ENCODE measurements around the gene LRRC28. TPM values are rescaled to one million over a fixed set of nuclear protein-coding genes. Genes with fewer than 3 reads are reported as not detected.

The LRRC28 gene
- total RNA-seq, 1 experiment from 2014 or later: 28.4 TPM

- no peak for DNase-seq (ENCODE audit: low spot score)
- Histone ChIP-seq H3K36me3 (ENCODE audit: insufficient read depth, low read length, poor library complexity, severe bottlenecking) (no peaks in the 10 kb centered on the region), H3K9me3 (ENCODE audit: low read depth, low read length, poor library complexity, severe bottlenecking) (no peaks in the 10 kb centered on the region), H3K27me3 (replicated peaks; ENCODE audit: insufficient read depth, low read depth, low read length, poor library complexity) (no peaks in the 10 kb centered on the region), H3K27ac (ENCODE audit: low read depth, low read length, poor library complexity, severe bottlenecking) (peak overlapping the region; percentile 93), H3K4me1 (ENCODE audit: insufficient read depth, low read length, poor library complexity, severe bottlenecking) (peaks cover 22% of the 10 kb centered on the region), H3K4me3 (ENCODE audit: low read depth, low read length, poor library complexity, severe bottlenecking) (peak overlapping the region; percentile 78)
- BruUV-seq (replicated peaks): no TSS peak
- POLR2A ChIA-PET (ENCODE audit: low non-redundant PET): no interaction called here
- CTCF ChIA-PET: interaction anchor here (1.0 kb wide), 1 partner anchor 145 kb away, joined by 5 read pairs; no protein-coding TSS in a partner anchor
- TF ChIP-seq CTCF (conservative IDR thresholded peaks at IDR 0.05; ENCODE audit: low read depth, low read length) (no peak), EZH2 (IDR thresholded peaks at IDR 0.05; ENCODE audit: borderline replicate concordance, low read depth, low read length, poor library complexity, severe bottlenecking) (no peak)
- intact Hi-C loops (cut with micrococcal nuclease; ENCODE audit: unreplicated experiment): no loop called here
These were observed 806 bp upstream of the LRRC28 start for GRCh38 chr15:99250494-99250856.

GRCh38 chr15:99252326-99252725, 1.0 kb downstream of the LRRC28 start:
- no peak overlapping the region for H3K27ac ChIP-seq (ENCODE audit: low read depth, low read length, poor library complexity, severe bottlenecking)
- CTCF ChIA-PET: no interaction called here

GRCh38 chr15:99253381-99254090, 2.3 kb downstream of the LRRC28 start:
- BruUV-seq (replicated peaks): no TSS peak
- no peaks in the 10 kb centered on the region for H3K27me3 ChIP-seq (replicated peaks; ENCODE audit: insufficient read depth, low read depth, low read length, poor library complexity)
- H3K36me3 ChIP-seq (ENCODE audit: insufficient read depth, low read length, poor library complexity, severe bottlenecking): peaks cover 6% of the 10 kb centered on the region
- H3K9me3 ChIP-seq (ENCODE audit: low read depth, low read length, poor library complexity, severe bottlenecking): no peaks in the 10 kb centered on the region
- ChIA-PET POLR2A (ENCODE audit: low non-redundant PET) (no interaction called here), CTCF (no interaction called here)
- no peak for DNase-seq (ENCODE audit: low spot score)
- H3K4me1 ChIP-seq (ENCODE audit: insufficient read depth, low read length, poor library complexity, severe bottlenecking): peaks cover 12% of the 10 kb centered on the region
- intact Hi-C loops (cut with micrococcal nuclease; ENCODE audit: unreplicated experiment): no loop called here
- no peak for TF ChIP-seq EZH2 (IDR thresholded peaks at IDR 0.05; ENCODE audit: borderline replicate concordance, low read depth, low read length, poor library complexity, severe bottlenecking)
- TF ChIP-seq CTCF (conservative IDR thresholded peaks at IDR 0.05; ENCODE audit: low read depth, low read length): no peak
- no peak overlapping the region for H3K27ac ChIP-seq (ENCODE audit: low read depth, low read length, poor library complexity, severe bottlenecking)
- no peak overlapping the region for H3K4me3 ChIP-seq (ENCODE audit: low read depth, low read length, poor library complexity, severe bottlenecking)

More at GRCh38 chr15:99252326-99252725, 1.0 kb downstream of the LRRC28 start:
- no TSS peak for BruUV-seq (replicated peaks)
- H3K9me3 ChIP-seq (ENCODE audit: low read depth, low read length, poor library complexity, severe bottlenecking): no peaks in the 10 kb centered on the region
- TF ChIP-seq EZH2 (IDR thresholded peaks at IDR 0.05; ENCODE audit: borderline replicate concordance, low read depth, low read length, poor library complexity, severe bottlenecking): no peak
- TF ChIP-seq CTCF (conservative IDR thresholded peaks at IDR 0.05; ENCODE audit: low read depth, low read length): no peak
- peaks cover 6% of the 10 kb centered on the region for H3K36me3 ChIP-seq (ENCODE audit: insufficient read depth, low read length, poor library complexity, severe bottlenecking)
- peaks cover 20% of the 10 kb centered on the region for H3K4me1 ChIP-seq (ENCODE audit: insufficient read depth, low read length, poor library complexity, severe bottlenecking)
- H3K4me3 ChIP-seq (ENCODE audit: low read depth, low read length, poor library complexity, severe bottlenecking): peak overlapping the region; percentile 78
- intact Hi-C loops (cut with micrococcal nuclease; ENCODE audit: unreplicated experiment): no loop called here
- DNase-seq (ENCODE audit: low spot score): no peak
- POLR2A ChIA-PET (ENCODE audit: low non-redundant PET): no interaction called here
- H3K27me3 ChIP-seq (replicated peaks; ENCODE audit: insufficient read depth, low read depth, low read length, poor library complexity): no peaks in the 10 kb centered on the region
